HG03521 (cell line): ENCODE measurements around the gene LSR.

Experiments
- ATAC-seq: cut with Tn5 transposase; IDR thresholded peaks from one replicate; pipeline ENCODE4 v1.9.1; 2021; ENCODE audit warnings: mild to moderate bottlenecking, moderate library complexity; ENCODE audit not compliant: unreplicated experiment

LSR gene

GRCh38 chr19:35248310-35249145 is at the start of gene LSR:
LSR (plus strand) TSS chr19:35249002; CDS start chr19:35249023, 21 bp downstream.
- peak; percentile 76 for ATAC-seq

- ATAC-seq = no peak
These were observed 49.3 kb upstream of the LSR start for GRCh38 chr19:35199481-35199880.

GRCh38 chr19:35202722-35203688 is 45.8 kb upstream of the LSR start:
- ATAC-seq = no peak

- ATAC-seq = peak; percentile 72
These were observed 43.7 kb upstream of the LSR start for GRCh38 chr19:35204799-35205732.

GRCh38 chr19:35205733-35206323 is 43.0 kb upstream of the LSR start:
- ATAC-seq = peak; percentile 23

- ATAC-seq = no peak
These were observed 42.4 kb upstream of the LSR start for GRCh38 chr19:35206379-35206778.

- ATAC-seq = no peak
These were observed 41.9 kb upstream of the LSR start for GRCh38 chr19:35206855-35207254.

GRCh38 chr19:35207391-35207871 is 41.4 kb upstream of the LSR start:
- no peak for ATAC-seq

GRCh38 chr19:35208121-35208520 is 40.7 kb upstream of the LSR start:
- no peak for ATAC-seq

GRCh38 chr19:35209646-35210045 is 39.2 kb upstream of the LSR start:
- no peak for ATAC-seq

GRCh38 chr19:35211545-35212230 is 37.1 kb upstream of the LSR start:
- no peak for ATAC-seq

GRCh38 chr19:35212241-35212640 is 36.6 kb upstream of the LSR start:
- no peak for ATAC-seq

GRCh38 chr19:35213663-35214632 is 34.9 kb upstream of the LSR start:
- no peak for ATAC-seq

- no peak for ATAC-seq
These were observed 33.9 kb upstream of the LSR start for GRCh38 chr19:35214766-35215422.

- ATAC-seq = no peak
These were observed 32.6 kb upstream of the LSR start for GRCh38 chr19:35216016-35216832.

GRCh38 chr19:35216833-35217648 is 31.8 kb upstream of the LSR start:
- ATAC-seq = no peak
